OCI-LY7 (cell line): Measurements from ENCODE around the gene ABCA7.

Experiments used
- EZH2phosphoT487 ChIP-seq: fragments of 200-600 bp; sonication (generic); IDR thresholded peaks from 2 replicates; pipeline ENCODE4 v1.6.1; 2018; ENCODE audit warnings: low read depth, borderline replicate concordance, mild to moderate bottlenecking, mixed run types, antibody characterized with exemption, low read length, moderate library complexity, mixed read lengths
- TF ChIP-seq, protein P1 (sequence below): fragments of 200-600 bp; sonication (generic); conservative IDR thresholded peaks from 2 replicates; pipeline ENCODE4 v1.5.1; 2014; ENCODE audit warnings: mild to moderate bottlenecking, antibody characterized with exemption, low read length, moderate library complexity, mixed read lengths

GRCh38 chr19:1079566-1080111 is 39.7 kb downstream of the ABCA7 start:
- TF ChIP-seq, protein P1, sequence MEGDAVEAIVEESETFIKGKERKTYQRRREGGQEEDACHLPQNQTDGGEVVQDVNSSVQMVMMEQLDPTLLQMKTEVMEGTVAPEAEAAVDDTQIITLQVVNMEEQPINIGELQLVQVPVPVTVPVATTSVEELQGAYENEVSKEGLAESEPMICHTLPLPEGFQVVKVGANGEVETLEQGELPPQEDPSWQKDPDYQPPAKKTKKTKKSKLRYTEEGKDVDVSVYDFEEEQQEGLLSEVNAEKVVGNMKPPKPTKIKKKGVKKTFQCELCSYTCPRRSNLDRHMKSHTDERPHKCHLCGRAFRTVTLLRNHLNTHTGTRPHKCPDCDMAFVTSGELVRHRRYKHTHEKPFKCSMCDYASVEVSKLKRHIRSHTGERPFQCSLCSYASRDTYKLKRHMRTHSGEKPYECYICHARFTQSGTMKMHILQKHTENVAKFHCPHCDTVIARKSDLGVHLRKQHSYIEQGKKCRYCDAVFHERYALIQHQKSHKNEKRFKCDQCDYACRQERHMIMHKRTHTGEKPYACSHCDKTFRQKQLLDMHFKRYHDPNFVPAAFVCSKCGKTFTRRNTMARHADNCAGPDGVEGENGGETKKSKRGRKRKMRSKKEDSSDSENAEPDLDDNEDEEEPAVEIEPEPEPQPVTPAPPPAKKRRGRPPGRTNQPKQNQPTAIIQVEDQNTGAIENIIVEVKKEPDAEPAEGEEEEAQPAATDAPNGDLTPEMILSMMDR = no peak
- TF ChIP-seq EZH2phosphoT487 = no peak
